Caco-2 (cell line): Measurements from ENCODE around the gene MICU1. TPM values are rescaled to one million over a fixed set of nuclear protein-coding genes. Genes with fewer than 3 reads are reported as not detected.

Experiments used
- BruUV-seq: library from RNA; stranded (reverse); fragments of 400-500 nt; replicated peaks from 2 replicates; lab custom pipeline; 2021; lab: Mats Ljungman, UMichigan
- CTCF ChIA-PET: fragments of 300-600 bp; sonication (Branson Sonifier 250); formaldehyde crosslinking; loops from one replicate; lab custom pipeline; 2022; ENCODE audit warnings: antibody characterized with exemption; lab: Charles Lee
- POLR2A ChIA-PET: fragments of 300-600 bp; sonication (Branson Sonifier 250); formaldehyde crosslinking; loops from one replicate; lab custom pipeline; 2022; ENCODE audit warnings: antibody characterized with exemption; lab: Charles Lee
- DNase-seq, 2 experiments: peaks; one replicate each; pipeline versions ENCODE4 v3.0.0 to v3.0.0-alpha.2; 2020 to 2022
- H3K27me3 ChIP-seq: replicated peaks from 2 replicates; pipeline ENCODE4 v1.6.0; 2011; ENCODE audit warnings: low read length; ENCODE audit not compliant: control insufficient read depth, insufficient read depth
- H3K36me3 ChIP-seq: 2 replicates; pipeline ENCODE4 v1.5.1; 2011; ENCODE audit warnings: low read length; ENCODE audit not compliant: control insufficient read depth, insufficient read depth
- H3K4me1 ChIP-seq: fragments of 250-450 bp; sonication (Bioruptor Pico); 2 replicates; pipeline ENCODE4 v1.5.1; 2020; ENCODE audit warnings: mild to moderate bottlenecking
- H3K4me3 ChIP-seq: 2 replicates; pipeline ENCODE4 v1.5.1; 2011; ENCODE audit warnings: low read depth, mild to moderate bottlenecking, control low read depth, low read length
- H3K9me3 ChIP-seq: fragments of 250-450 bp; sonication (Bioruptor Pico); 2 replicates; pipeline ENCODE4 v1.5.1; 2020; ENCODE audit warnings: mild to moderate bottlenecking, moderate library complexity
- H3K27ac Mint-ChIP-seq: one replicate; pipeline ENCODE4 v1.8.0; 2022; ENCODE audit warnings: mixed read lengths; ENCODE audit not compliant: unreplicated experiment
- H3K27me3 Mint-ChIP-seq: one replicate; pipeline ENCODE4 v1.8.0; 2022; ENCODE audit warnings: mixed read lengths; ENCODE audit not compliant: insufficient read depth, unreplicated experiment
- H3K36me3 Mint-ChIP-seq: one replicate; pipeline ENCODE4 v1.8.0; 2022; ENCODE audit warnings: mild to moderate bottlenecking, mixed read lengths; ENCODE audit not compliant: insufficient read depth, unreplicated experiment
- H3K4me1 Mint-ChIP-seq: one replicate; pipeline ENCODE4 v1.8.0; 2022; ENCODE audit warnings: low read depth, mixed read lengths; ENCODE audit not compliant: unreplicated experiment
- H3K4me3 Mint-ChIP-seq: one replicate; pipeline ENCODE4 v1.8.0; 2022; ENCODE audit warnings: mild to moderate bottlenecking, moderate library complexity, mixed read lengths; ENCODE audit not compliant: unreplicated experiment
- H3K9me3 Mint-ChIP-seq: one replicate; pipeline ENCODE4 v1.8.0; 2022; ENCODE audit warnings: mixed read lengths; ENCODE audit not compliant: unreplicated experiment
- intact Hi-C: fragments of 100-400 bp; cut with micrococcal nuclease; formaldehyde crosslinking; loops from one replicate; pipeline ENCODE4 v1.10.0; 2022; ENCODE audit not compliant: unreplicated experiment
- total RNA-seq: library from RNA; stranded (reverse); gene quantifications from 2 replicates; pipeline ENCODE4 v1.2.3, GENCODE V29; 2022
- TF ChIP-seq, protein P1 (sequence below), 2 experiments: fragments of 200-600 bp in 1 of 2; IDR thresholded peaks; 1 replicate in 1 of 2; 2 replicates in 1 of 2; pipeline versions ENCODE4 v1.5.1 to v1.8.0; 2011 to 2022; ENCODE audit warnings: antibody characterized with exemption in 1 of 2, control low read depth in 1 of 2, inconsistent platforms in 1 of 2, low read depth in 1 of 2, low read length in 1 of 2, mild to moderate bottlenecking in 1 of 2, moderate library complexity in 1 of 2; ENCODE audit not compliant: insufficient read depth in 1 of 2, severe bottlenecking in 1 of 2, unreplicated experiment in 1 of 2

The MICU1 gene
- total RNA-seq, 1 experiment from 2014 or later = 83.2 TPM

- CTCF ChIA-PET = no interaction called here
- no peaks in the 10 kb centered on the region for H3K27me3 Mint-ChIP-seq
- Histone ChIP-seq H3K4me1 (no peaks in the 10 kb centered on the region), H3K36me3 (no peaks in the 10 kb centered on the region), H3K9me3 (no peaks in the 10 kb centered on the region), H3K27me3 (no peaks in the 10 kb centered on the region), H3K4me3 (no peak overlapping the region)
- POLR2A ChIA-PET = no interaction called here
- H3K36me3 Mint-ChIP-seq = no peaks in the 10 kb centered on the region
- DNase-seq = no peak
- no peaks in the 10 kb centered on the region for H3K9me3 Mint-ChIP-seq
- TF ChIP-seq, protein P1, sequence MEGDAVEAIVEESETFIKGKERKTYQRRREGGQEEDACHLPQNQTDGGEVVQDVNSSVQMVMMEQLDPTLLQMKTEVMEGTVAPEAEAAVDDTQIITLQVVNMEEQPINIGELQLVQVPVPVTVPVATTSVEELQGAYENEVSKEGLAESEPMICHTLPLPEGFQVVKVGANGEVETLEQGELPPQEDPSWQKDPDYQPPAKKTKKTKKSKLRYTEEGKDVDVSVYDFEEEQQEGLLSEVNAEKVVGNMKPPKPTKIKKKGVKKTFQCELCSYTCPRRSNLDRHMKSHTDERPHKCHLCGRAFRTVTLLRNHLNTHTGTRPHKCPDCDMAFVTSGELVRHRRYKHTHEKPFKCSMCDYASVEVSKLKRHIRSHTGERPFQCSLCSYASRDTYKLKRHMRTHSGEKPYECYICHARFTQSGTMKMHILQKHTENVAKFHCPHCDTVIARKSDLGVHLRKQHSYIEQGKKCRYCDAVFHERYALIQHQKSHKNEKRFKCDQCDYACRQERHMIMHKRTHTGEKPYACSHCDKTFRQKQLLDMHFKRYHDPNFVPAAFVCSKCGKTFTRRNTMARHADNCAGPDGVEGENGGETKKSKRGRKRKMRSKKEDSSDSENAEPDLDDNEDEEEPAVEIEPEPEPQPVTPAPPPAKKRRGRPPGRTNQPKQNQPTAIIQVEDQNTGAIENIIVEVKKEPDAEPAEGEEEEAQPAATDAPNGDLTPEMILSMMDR (IDR thresholded peaks at IDR 0.05; ENCODE audit: insufficient read depth in 1 of 2, low read depth in 1 of 2, low read length in 1 of 2, severe bottlenecking in 1 of 2, unreplicated experiment in 1 of 2) = no peak
- no TSS peak for BruUV-seq
- H3K27ac Mint-ChIP-seq = no peak overlapping the region
- no peak overlapping the region for H3K4me3 Mint-ChIP-seq
- intact Hi-C loops = no loop called here
- H3K4me1 Mint-ChIP-seq = no peaks in the 10 kb centered on the region
Observed at GRCh38 chr10:72429931-72430330, 195.9 kb downstream of the MICU1 start.

GRCh38 chr10:72426986-72427385 lies 198.9 kb downstream of the MICU1 start:
- Mint-ChIP-seq H3K27ac (no peak overlapping the region), H3K27me3 (no peaks in the 10 kb centered on the region), H3K4me3 (no peak overlapping the region), H3K36me3 (peaks cover 12% of the 10 kb centered on the region), H3K9me3 (peaks cover 12% of the 10 kb centered on the region), H3K4me1 (peaks cover 8% of the 10 kb centered on the region)
- DNase-seq = no peak
- POLR2A ChIA-PET = no interaction called here
- Histone ChIP-seq H3K4me3 (no peak overlapping the region), H3K4me1 (no peaks in the 10 kb centered on the region), H3K9me3 (no peaks in the 10 kb centered on the region), H3K36me3 (0 out of 2 replicates have a peak, but pooled peaks cover 1% of the 10 kb centered on the region), H3K27me3 (no peaks in the 10 kb centered on the region)
- TF ChIP-seq, protein P1 (IDR thresholded peaks at IDR 0.05; ENCODE audit: insufficient read depth in 1 of 2, low read depth in 1 of 2, low read length in 1 of 2, severe bottlenecking in 1 of 2, unreplicated experiment in 1 of 2) = peak in 1 of 2 experiments; percentile 29
- BruUV-seq = no TSS peak
- intact Hi-C loops = no loop called here
- CTCF ChIA-PET = interaction anchor here (0.6 kb wide), 1 partner anchor 95 kb away, joined by 8 read pairs; no protein-coding TSS in a partner anchor

DNA sequence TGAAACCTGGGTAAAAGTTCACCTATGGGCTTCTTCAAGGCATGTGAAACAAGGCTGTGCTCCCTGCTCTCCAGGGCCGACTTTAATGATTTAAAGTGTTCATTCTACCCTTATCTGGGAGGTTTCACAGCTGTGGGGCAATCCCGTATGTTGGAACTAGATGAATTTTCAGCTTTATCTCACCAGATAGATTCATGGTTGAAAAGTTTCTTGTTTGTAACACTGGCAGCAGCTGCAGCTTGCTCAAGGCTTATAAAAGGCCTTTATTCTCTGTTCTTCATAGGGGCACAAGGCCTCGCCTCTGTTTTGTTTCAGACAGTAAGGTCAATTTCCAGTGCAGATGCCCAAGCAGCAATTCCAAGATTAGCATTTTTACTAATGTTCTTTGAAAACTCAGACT lies 200.7 kb downstream of the MICU1 start:
- intact Hi-C loops = no loop called here
- H3K4me3 Mint-ChIP-seq = no peak overlapping the region
- Histone ChIP-seq H3K9me3 (no peaks in the 10 kb centered on the region), H3K27me3 (no peaks in the 10 kb centered on the region), H3K4me3 (no peak overlapping the region), H3K4me1 (no peaks in the 10 kb centered on the region), H3K36me3 (peaks cover 1% of the 10 kb centered on the region; the same call in 1 of the 2 replicates)
- no peaks in the 10 kb centered on the region for H3K27me3 Mint-ChIP-seq
- CTCF ChIA-PET = no interaction called here
- DNase-seq = no peak
- peaks cover 8% of the 10 kb centered on the region for H3K4me1 Mint-ChIP-seq
- H3K27ac Mint-ChIP-seq = no peak overlapping the region
- POLR2A ChIA-PET = no interaction called here
- peaks cover 20% of the 10 kb centered on the region for H3K36me3 Mint-ChIP-seq
- BruUV-seq = no TSS peak
- TF ChIP-seq, protein P1 (IDR thresholded peaks at IDR 0.05; ENCODE audit: insufficient read depth in 1 of 2, low read depth in 1 of 2, low read length in 1 of 2, severe bottlenecking in 1 of 2, unreplicated experiment in 1 of 2) = no peak
- peaks cover 12% of the 10 kb centered on the region for H3K9me3 Mint-ChIP-seq
